HFF-Myc (cell line): ENCODE results near the gene FAM151A.

Source experiments
- DNase-seq: peaks from one replicate; pipeline ENCODE4 v3.0.0-alpha.2; 2011; ENCODE audit warnings: low read depth; ENCODE audit errors: extremely low read depth
- H3K4me3 ChIP-seq: replicated peaks from 2 replicates; pipeline ENCODE4 v1.5.1; 2011; ENCODE audit warnings: low read depth, mild to moderate bottlenecking, control low read depth, low read length
- TF ChIP-seq, protein P1 (sequence below): IDR thresholded peaks from 2 replicates; pipeline ENCODE4 v1.5.1; 2012; ENCODE audit warnings: mild to moderate bottlenecking, low read depth, low read length, control low read depth; ENCODE audit errors: missing control alignments

FAM151A gene

DNA sequence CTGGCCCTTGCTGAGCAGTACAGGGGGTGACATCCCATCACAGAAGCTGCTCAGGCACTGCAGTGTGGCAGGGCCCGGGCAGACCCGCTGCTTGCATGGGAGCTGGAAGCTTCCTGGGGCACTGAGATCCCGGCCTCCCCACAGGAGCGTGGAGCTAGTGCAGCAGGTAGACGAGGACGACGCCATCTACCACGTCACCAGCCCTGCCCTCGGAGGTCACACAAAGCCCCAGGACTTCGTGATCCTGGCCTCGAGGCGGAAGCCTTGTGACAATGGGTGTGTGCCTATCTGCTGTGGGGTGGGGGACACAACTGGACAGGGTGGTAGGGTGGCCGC is 16.4 kb downstream of the FAM151A start:
- no peak overlapping the region for H3K4me3 ChIP-seq
- DNase-seq, result no peak
- TF ChIP-seq, protein P1, sequence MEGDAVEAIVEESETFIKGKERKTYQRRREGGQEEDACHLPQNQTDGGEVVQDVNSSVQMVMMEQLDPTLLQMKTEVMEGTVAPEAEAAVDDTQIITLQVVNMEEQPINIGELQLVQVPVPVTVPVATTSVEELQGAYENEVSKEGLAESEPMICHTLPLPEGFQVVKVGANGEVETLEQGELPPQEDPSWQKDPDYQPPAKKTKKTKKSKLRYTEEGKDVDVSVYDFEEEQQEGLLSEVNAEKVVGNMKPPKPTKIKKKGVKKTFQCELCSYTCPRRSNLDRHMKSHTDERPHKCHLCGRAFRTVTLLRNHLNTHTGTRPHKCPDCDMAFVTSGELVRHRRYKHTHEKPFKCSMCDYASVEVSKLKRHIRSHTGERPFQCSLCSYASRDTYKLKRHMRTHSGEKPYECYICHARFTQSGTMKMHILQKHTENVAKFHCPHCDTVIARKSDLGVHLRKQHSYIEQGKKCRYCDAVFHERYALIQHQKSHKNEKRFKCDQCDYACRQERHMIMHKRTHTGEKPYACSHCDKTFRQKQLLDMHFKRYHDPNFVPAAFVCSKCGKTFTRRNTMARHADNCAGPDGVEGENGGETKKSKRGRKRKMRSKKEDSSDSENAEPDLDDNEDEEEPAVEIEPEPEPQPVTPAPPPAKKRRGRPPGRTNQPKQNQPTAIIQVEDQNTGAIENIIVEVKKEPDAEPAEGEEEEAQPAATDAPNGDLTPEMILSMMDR, result no peak

GRCh38 chr1:54606096-54606989 is 17.0 kb downstream of the FAM151A start:
- no peak for DNase-seq
- TF ChIP-seq, protein P1, result no peak
- H3K4me3 ChIP-seq, result no peak overlapping the region

GRCh38 chr1:54604572-54605370 is 18.6 kb downstream of the FAM151A start:
- TF ChIP-seq, protein P1, result no peak
- H3K4me3 ChIP-seq, result no peak overlapping the region
- DNase-seq, result no peak

GRCh38 chr1:54604051-54604450 is 19.3 kb downstream of the FAM151A start:
- no peak for DNase-seq
- TF ChIP-seq, protein P1, result no peak
- H3K4me3 ChIP-seq, result no peak overlapping the region

GRCh38 chr1:54603241-54603640 is 20.1 kb downstream of the FAM151A start:
- H3K4me3 ChIP-seq, result no peak overlapping the region
- TF ChIP-seq, protein P1, result no peak

DNA sequence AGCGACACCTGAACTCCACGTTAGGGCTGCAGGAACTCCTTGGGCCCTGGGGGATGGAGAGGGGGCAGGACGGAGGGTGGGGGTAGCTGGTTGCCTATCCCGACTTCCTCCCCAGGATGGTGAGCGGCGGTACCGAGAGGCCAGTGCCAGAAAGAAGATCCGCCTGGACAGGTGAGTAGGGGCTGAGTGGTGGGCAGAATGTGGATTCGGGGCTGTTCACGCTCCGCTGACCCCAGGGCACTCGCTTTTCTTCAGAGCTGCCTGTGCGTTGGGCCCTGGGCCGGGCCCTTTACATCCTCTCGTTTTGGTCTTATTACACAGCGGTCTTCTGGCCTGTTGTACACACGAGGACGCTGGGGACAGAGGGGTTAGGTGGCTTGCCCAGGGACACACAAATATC is 20.8 kb downstream of the FAM151A start:
- H3K4me3 ChIP-seq, result no peak overlapping the region
- TF ChIP-seq, protein P1, result no peak
- DNase-seq, result no peak

More at GRCh38 chr1:54603241-54603640, 20.1 kb downstream of the FAM151A start:
- no peak for DNase-seq
